Esophagus squamous epithelium (tissue), 5 donors: ENCODE results near the gene JAZF1. TPM values are rescaled to one million over a fixed set of nuclear protein-coding genes. Genes with fewer than 3 reads are reported as not detected.

Experiments used
- DNase-seq: peaks from one replicate; lab custom pipeline; 2025; lab: John Stamatoyannopoulos, UW
- H3K27ac ChIP-seq, 4 donors: fragments of 200-600 bp; sonication (generic); one replicate each; pipeline ENCODE4 v1.5.1; 2016 to 2019; ENCODE audit warnings: mild to moderate bottlenecking in 1 of 4
- H3K27me3 ChIP-seq, 4 donors: fragments of 200-600 bp; sonication (generic); 1 replicate in 3 of 4; 2 replicates in 1 of 4; pipeline versions ENCODE4 v1.5.1 to v1.6.0; 2017 to 2021; ENCODE audit warnings: antibody characterized with exemption in 1 of 4
- H3K36me3 ChIP-seq, 3 donors: fragments of 200-600 bp; sonication (generic); one replicate each; pipeline ENCODE4 v1.5.1; 2016 to 2019
- H3K4me1 ChIP-seq, 3 donors: fragments of 200-600 bp; sonication (generic); one replicate each; pipeline ENCODE4 v1.5.1; 2017 to 2019
- H3K4me3 ChIP-seq, 4 donors: fragments of 200-600 bp; sonication (generic); 1 replicate in 3 of 4; 2 replicates in 1 of 4; pipeline ENCODE4 v1.5.1; 2016 to 2019; ENCODE audit warnings: mild to moderate bottlenecking in 2 of 4, moderate library complexity in 1 of 4
- H3K9me3 ChIP-seq, 3 donors: fragments of 200-600 bp; sonication (generic); one replicate each; pipeline ENCODE4 v1.5.1; 2016 to 2019
- CTCF ChIP-seq, 6 experiments: fragments of 450-650 bp in 4 of 6; fragments of 200-600 bp in 2 of 6; sonication (generic) in 2 of 6; IDR thresholded peaks; one replicate each; pipeline ENCODE4 v1.5.1; 2016 to 2019; ENCODE audit warnings: antibody characterized with exemption in 6 of 6, mild to moderate bottlenecking in 4 of 6, moderate library complexity in 4 of 6
- POLR2A ChIP-seq, 4 donors: fragments of 450-650 bp; IDR thresholded peaks; one replicate each; pipeline ENCODE4 v1.6.1; 2017; ENCODE audit warnings: antibody characterized with exemption in 4 of 4, mild to moderate bottlenecking in 4 of 4, moderate library complexity in 3 of 4
- WGBS, 2 donors: methylation state at CpG; one replicate each; pipeline ENCODE4 v1.1.5; 2018; 5-methylcytosine and 5-hydroxymethylcytosine counted together
- intact Hi-C: fragments of 100-400 bp; cut with DNase I; formaldehyde crosslinking; loops from one replicate; pipeline ENCODE4 v1.15.0; 2022
- total RNA-seq, 4 donors: library from RNA; depleted of rRNA; stranded (reverse); fragments of >200 nt; gene quantifications; one replicate each; pipeline ENCODE4 v1.1.0, GENCODE V29; 2016
- donor health status: DM: yes; HTN: yes; CAD: no.

The JAZF1 gene
- total RNA-seq, 4 donors from 2014 or later: 1.3 to 8.6 (median 2.0) TPM

GRCh38 chr7:28116041-28116440 lies 64.6 kb downstream of the JAZF1 start:
- Histone ChIP-seq H3K4me1 (peaks cover 0 to 3% (median 0%) of the 10 kb centered on the region in 3 donors), H3K36me3 (no peaks in the 10 kb centered on the region), H3K27ac (no peak overlapping the region), H3K4me3 (no peak overlapping the region), H3K9me3 (no peaks in the 10 kb centered on the region), H3K27me3 (no peaks in the 10 kb centered on the region)
- 87 to 89% methylated on average over 2 of the region's 2 CpGs for WGBS, 2 donors
- TF ChIP-seq POLR2A (IDR thresholded peaks at IDR 0.05): no peak
- no peak for TF ChIP-seq CTCF (IDR thresholded peaks at IDR 0.05)
- DNase-seq: no peak
- intact Hi-C loops: no loop called here

- intact Hi-C loops: no loop called here
Observed at GRCh38 chr7:28115261-28115660, 65.3 kb downstream of the JAZF1 start.

DNA sequence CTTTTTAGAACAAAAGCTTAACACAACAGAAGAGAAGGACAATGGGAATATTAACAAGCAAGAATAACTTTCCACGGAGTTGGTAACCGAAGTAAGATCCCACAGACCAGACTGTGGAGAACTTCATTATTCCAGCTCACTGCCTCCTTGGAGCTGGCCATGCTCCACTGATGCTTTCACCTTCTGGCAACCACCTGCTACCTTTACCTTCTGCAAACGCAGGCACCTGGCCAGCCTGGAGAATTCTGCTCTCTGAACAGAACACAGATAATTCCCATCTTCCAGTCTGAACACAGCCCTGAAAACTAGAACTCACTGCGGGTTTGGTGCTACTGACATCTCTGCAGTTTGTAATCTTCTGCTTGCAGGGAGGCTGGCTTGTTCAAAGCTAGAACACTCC lies 66.5 kb downstream of the JAZF1 start:
- Histone ChIP-seq H3K9me3 (no peaks in the 10 kb centered on the region), H3K4me3 (no peak overlapping the region), H3K27me3 (no peaks in the 10 kb centered on the region), H3K36me3 (no peaks in the 10 kb centered on the region), H3K4me1 (peaks cover 0 to 3% (median 0%) of the 10 kb centered on the region in 3 donors), H3K27ac (no peak overlapping the region)
- no peak for TF ChIP-seq POLR2A (IDR thresholded peaks at IDR 0.05)
- no peak for TF ChIP-seq CTCF (IDR thresholded peaks at IDR 0.05)
- DNase-seq: no peak
- 57% methylated on average over 4 of the region's 4 CpGs for WGBS, 2 donors
- intact Hi-C loops: no loop called here

More at GRCh38 chr7:28115261-28115660, 65.3 kb downstream of the JAZF1 start:
- Histone ChIP-seq H3K27me3 (no peaks in the 10 kb centered on the region), H3K4me3 (no peak overlapping the region), H3K9me3 (no peaks in the 10 kb centered on the region), H3K4me1 (peaks cover 0 to 3% (median 0%) of the 10 kb centered on the region in 3 donors), H3K36me3 (no peaks in the 10 kb centered on the region), H3K27ac (no peak overlapping the region)
- WGBS, 2 donors: 89 to 100% methylated on average over 1 of the region's 1 CpG
- DNase-seq: no peak
- TF ChIP-seq CTCF (IDR thresholded peaks at IDR 0.05) (no peak), POLR2A (IDR thresholded peaks at IDR 0.05) (no peak)

DNA sequence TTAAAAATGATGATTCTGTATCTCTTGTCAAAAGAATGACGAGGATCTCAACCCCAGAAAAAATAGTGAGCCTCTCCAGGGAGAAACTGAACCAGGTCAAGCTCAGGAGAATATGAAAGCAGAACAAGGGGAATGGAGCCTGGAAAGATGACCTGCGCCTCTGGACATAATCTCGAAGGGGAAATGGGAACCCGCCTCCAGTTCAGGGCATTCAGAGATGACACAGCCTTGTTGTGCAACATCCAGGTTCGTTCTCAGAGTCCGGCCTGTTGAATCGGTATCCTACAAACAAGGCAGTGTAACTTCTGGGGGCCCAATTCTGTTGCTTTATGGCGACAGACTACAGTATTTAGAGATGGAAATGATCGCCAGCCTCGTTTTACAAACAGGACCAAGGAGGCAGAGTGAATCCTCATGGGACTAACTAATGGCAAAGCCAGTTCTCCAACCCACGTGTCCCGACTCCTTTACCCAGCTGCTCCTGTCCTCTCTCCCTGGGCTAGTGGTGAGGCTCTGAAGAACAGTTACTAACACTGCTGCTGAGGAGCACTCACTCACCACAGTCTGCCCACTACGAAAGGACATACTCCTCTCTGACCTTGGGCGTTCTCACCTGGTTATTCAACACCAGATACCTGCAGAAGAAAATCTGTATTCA lies 67.6 kb downstream of the JAZF1 start:
- no peak overlapping the region for H3K27ac ChIP-seq
- intact Hi-C loops: no loop called here
- WGBS, 2 donors: 74 to 86% methylated on average over 12 to 14 of the region's 14 CpGs
- no peaks in the 10 kb centered on the region for H3K27me3 ChIP-seq
- no peak for DNase-seq
- peaks cover 0 to 7% (median 2%) of the 10 kb centered on the region in 3 donors for H3K4me1 ChIP-seq
- no peaks in the 10 kb centered on the region for H3K36me3 ChIP-seq
- TF ChIP-seq CTCF (IDR thresholded peaks at IDR 0.05): no peak
- TF ChIP-seq POLR2A (IDR thresholded peaks at IDR 0.05): no peak
- H3K4me3 ChIP-seq: no peak overlapping the region
- no peaks in the 10 kb centered on the region for H3K9me3 ChIP-seq

GRCh38 chr7:28112467-28112866 lies 68.1 kb downstream of the JAZF1 start:
- Histone ChIP-seq H3K27ac (no peak overlapping the region), H3K27me3 (no peaks in the 10 kb centered on the region), H3K36me3 (no peaks in the 10 kb centered on the region), H3K4me1 (peaks cover 0 to 10% (median 7%) of the 10 kb centered on the region in 3 donors), H3K4me3 (no peak overlapping the region), H3K9me3 (no peaks in the 10 kb centered on the region)
- WGBS, 2 donors: 79 to 84% methylated on average over 3 of the region's 3 CpGs
- DNase-seq: no peak
- intact Hi-C loops: no loop called here
- TF ChIP-seq CTCF (IDR thresholded peaks at IDR 0.05) (no peak), POLR2A (IDR thresholded peaks at IDR 0.05) (no peak)
